Osteoblast (primary cell): ENCODE measurements around the gene ZSCAN20. TPM values are rescaled to one million over a fixed set of nuclear protein-coding genes. Genes with fewer than 3 reads are reported as not detected.

Experiments
- DNase-seq: peaks from one replicate; pipeline ENCODE4 v3.0.0; 2011; ENCODE audit warnings: low spot score, mixed read lengths; ENCODE audit not compliant: insufficient read length; ENCODE audit errors: missing footprints
- H2AFZ ChIP-seq: 2 replicates; pipeline ENCODE4 v1.6.0; 2011; ENCODE audit warnings: mild to moderate bottlenecking, low read length
- H3K27ac ChIP-seq: 2 replicates; pipeline ENCODE4 v1.5.1; 2011; ENCODE audit warnings: mild to moderate bottlenecking, low read depth, low read length, moderate library complexity
- H3K27me3 ChIP-seq: 2 replicates; pipeline ENCODE4 v1.6.0; 2012; ENCODE audit warnings: mild to moderate bottlenecking, control low read depth, inconsistent platforms, low read length, moderate library complexity; ENCODE audit not compliant: insufficient read depth
- H3K36me3 ChIP-seq: 2 replicates; pipeline ENCODE4 v1.5.1; 2011; ENCODE audit warnings: mild to moderate bottlenecking, low read length, control low read depth, moderate library complexity; ENCODE audit not compliant: insufficient read depth
- H3K4me1 ChIP-seq: 2 replicates; pipeline ENCODE4 v1.5.1; 2011; ENCODE audit warnings: mild to moderate bottlenecking, low read length, control low read depth, moderate library complexity; ENCODE audit not compliant: insufficient read depth
- H3K4me2 ChIP-seq: 2 replicates; pipeline ENCODE4 v1.6.0; 2011; ENCODE audit warnings: mild to moderate bottlenecking, low read length; ENCODE audit not compliant: insufficient read depth
- H3K4me3 ChIP-seq: fragments of 200-600 bp; sonication (generic); 3 replicates; pipeline ENCODE4 v1.5.1; 2012; ENCODE audit warnings: mild to moderate bottlenecking, low read length, inconsistent platforms; ENCODE audit not compliant: insufficient read depth
- H3K79me2 ChIP-seq: 2 replicates; pipeline ENCODE4 v1.6.0; 2012; ENCODE audit warnings: mild to moderate bottlenecking, low read length, control low read depth, inconsistent platforms; ENCODE audit not compliant: insufficient read depth
- H3K9me3 ChIP-seq: 2 replicates; pipeline ENCODE4 v1.5.1; 2011; ENCODE audit warnings: low read depth, low read length, control low read depth
- H4K20me1 ChIP-seq: 2 replicates; pipeline ENCODE4 v1.6.0; 2012; ENCODE audit warnings: mild to moderate bottlenecking, low read length, control low read depth; ENCODE audit not compliant: insufficient read depth
- total RNA-seq: library from RNA; depleted of rRNA; stranded (reverse); fragments of >200 nt; gene quantifications from 2 replicates; pipeline ENCODE4 v1.2.3, GENCODE V29; 2012
- TF ChIP-seq, protein P1 (sequence below): IDR thresholded peaks from 2 replicates; pipeline ENCODE4 v1.5.1; 2011; ENCODE audit warnings: mild to moderate bottlenecking, low read depth, low read length, moderate library complexity; ENCODE audit errors: extremely low read depth

ZSCAN20 gene
- total RNA-seq, 1 donor, result 9.8 TPM

DNA sequence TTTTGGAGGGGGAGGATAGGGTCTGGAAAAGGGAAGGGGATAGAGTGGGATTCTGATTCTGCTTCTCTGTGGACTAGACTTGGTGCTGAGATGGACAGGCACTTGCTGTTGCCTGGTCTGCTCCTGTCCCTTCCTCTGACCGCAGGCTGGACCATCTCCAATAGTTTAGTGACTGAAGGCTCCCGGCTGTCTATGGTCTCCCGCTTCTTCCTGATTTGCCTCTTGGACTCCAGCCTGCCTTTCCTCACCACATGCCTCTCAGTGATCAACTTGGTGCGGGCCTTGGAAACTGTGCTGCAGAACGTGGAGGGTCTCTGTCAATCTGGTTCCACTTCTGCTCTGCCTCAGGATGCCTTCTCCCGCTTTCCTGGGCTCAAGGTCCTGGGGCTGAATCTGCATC lies 6.3 kb upstream of the ZSCAN20 start:
- Histone ChIP-seq H3K4me3 (no peak overlapping the region), H2AFZ (peak overlapping the region; percentile 14), H3K4me1 (peaks cover 10% of the 10 kb centered on the region), H3K36me3 (no peaks in the 10 kb centered on the region), H4K20me1 (no peaks in the 10 kb centered on the region), H3K79me2 (no peaks in the 10 kb centered on the region), H3K9me3 (no peaks in the 10 kb centered on the region), H3K27me3 (no peaks in the 10 kb centered on the region), H3K4me2 (no peak overlapping the region), H3K27ac (no peak overlapping the region)
- TF ChIP-seq, protein P1, sequence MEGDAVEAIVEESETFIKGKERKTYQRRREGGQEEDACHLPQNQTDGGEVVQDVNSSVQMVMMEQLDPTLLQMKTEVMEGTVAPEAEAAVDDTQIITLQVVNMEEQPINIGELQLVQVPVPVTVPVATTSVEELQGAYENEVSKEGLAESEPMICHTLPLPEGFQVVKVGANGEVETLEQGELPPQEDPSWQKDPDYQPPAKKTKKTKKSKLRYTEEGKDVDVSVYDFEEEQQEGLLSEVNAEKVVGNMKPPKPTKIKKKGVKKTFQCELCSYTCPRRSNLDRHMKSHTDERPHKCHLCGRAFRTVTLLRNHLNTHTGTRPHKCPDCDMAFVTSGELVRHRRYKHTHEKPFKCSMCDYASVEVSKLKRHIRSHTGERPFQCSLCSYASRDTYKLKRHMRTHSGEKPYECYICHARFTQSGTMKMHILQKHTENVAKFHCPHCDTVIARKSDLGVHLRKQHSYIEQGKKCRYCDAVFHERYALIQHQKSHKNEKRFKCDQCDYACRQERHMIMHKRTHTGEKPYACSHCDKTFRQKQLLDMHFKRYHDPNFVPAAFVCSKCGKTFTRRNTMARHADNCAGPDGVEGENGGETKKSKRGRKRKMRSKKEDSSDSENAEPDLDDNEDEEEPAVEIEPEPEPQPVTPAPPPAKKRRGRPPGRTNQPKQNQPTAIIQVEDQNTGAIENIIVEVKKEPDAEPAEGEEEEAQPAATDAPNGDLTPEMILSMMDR, result no peak
- no peak for DNase-seq

DNA sequence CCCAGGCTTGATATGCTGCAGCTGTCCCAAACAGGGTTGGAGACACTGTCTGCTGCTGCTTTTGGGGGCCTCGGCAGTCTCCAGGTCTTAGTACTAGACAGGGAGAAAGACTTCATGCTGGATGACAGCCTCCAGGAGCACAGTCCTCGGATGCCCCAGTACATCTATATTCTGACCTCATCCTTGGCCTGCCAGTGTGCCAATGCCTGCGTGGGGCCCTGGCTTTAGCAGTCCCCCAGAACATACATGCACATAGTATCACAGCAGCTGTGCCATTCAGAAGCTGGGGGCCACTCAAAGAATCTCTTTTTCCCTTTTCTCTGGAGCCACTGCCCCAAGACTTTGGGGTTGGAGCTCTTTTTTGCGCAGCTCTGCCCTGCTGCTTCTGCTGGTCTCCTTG lies 4.4 kb upstream of the ZSCAN20 start:
- no peak for DNase-seq
- H3K27ac ChIP-seq, result no peak overlapping the region
- H3K27me3 ChIP-seq, result no peaks in the 10 kb centered on the region
- no peak overlapping the region for H3K4me2 ChIP-seq
- TF ChIP-seq, protein P1, result no peak
- H3K9me3 ChIP-seq, result no peaks in the 10 kb centered on the region
- peaks cover 5% of the 10 kb centered on the region for H3K79me2 ChIP-seq
- H3K4me3 ChIP-seq, result no peak overlapping the region
- peaks cover 18% of the 10 kb centered on the region for H3K4me1 ChIP-seq
- H3K36me3 ChIP-seq, result no peaks in the 10 kb centered on the region
- H4K20me1 ChIP-seq, result no peaks in the 10 kb centered on the region
- peak overlapping the region; percentile 12 for H2AFZ ChIP-seq

DNA sequence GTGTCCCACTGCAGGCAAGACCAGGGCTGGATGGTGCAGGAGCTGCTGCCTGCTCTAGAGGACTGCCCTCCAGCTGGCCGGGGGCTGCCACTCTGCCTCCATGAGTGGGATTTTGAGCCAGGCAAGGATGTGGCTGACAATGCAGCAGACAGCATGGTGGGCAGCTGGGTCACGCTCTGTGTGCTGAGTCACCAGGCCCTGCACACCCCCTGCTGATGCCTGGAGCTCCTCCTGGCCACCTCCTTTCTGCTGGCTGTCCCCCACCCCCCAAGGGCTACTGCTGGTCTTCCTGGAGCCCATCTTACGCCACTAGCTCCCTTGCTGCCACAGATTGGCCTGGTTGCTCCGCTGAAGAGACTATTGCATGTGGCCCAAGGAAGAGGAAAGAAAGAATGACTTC lies 3.9 kb upstream of the ZSCAN20 start:
- Histone ChIP-seq H3K4me2 (no peak overlapping the region), H3K27me3 (no peaks in the 10 kb centered on the region)
- DNase-seq, result no peak

DNA sequence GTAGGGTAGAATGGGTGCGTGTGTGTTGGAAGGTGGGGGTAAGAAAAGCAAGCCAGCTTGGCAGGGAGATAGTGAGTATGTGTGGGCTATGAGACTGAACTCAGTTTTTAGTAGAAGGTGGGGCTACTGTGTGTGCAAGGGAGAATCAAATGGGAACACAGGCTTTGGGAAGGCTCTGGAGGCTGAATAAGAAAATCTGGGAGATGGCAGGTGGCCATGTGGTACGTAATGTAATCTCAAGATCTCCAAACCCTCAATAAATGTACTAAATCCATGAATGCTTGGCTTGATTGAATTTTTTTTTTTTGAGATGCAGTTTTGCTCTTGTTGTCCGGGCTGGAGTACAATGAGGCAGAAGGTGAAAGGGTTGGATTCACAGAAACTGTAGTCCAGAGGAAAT lies 3.5 kb upstream of the ZSCAN20 start:
- Histone ChIP-seq H2AFZ (no peak overlapping the region), H3K27me3 (no peaks in the 10 kb centered on the region), H3K79me2 (peaks cover 11% of the 10 kb centered on the region), H3K36me3 (no peaks in the 10 kb centered on the region), H4K20me1 (no peaks in the 10 kb centered on the region), H3K4me2 (no peak overlapping the region), H3K4me3 (no peak overlapping the region), H3K4me1 (peaks cover 28% of the 10 kb centered on the region), H3K27ac (no peak overlapping the region), H3K9me3 (no peaks in the 10 kb centered on the region)
- TF ChIP-seq, protein P1, result no peak
- DNase-seq, result no peak

More for the DNA sequence above, 3.9 kb upstream of the ZSCAN20 start:
- H3K79me2 ChIP-seq, result peaks cover 10% of the 10 kb centered on the region
- TF ChIP-seq, protein P1, result no peak
- H3K4me1 ChIP-seq, result peaks cover 23% of the 10 kb centered on the region
- H3K27ac ChIP-seq, result no peak overlapping the region
- H3K9me3 ChIP-seq, result no peaks in the 10 kb centered on the region
- no peaks in the 10 kb centered on the region for H3K36me3 ChIP-seq
- H2AFZ ChIP-seq, result peak overlapping the region; percentile 12
- no peak overlapping the region for H3K4me3 ChIP-seq
- no peaks in the 10 kb centered on the region for H4K20me1 ChIP-seq
